DND-41 (cell line): ENCODE data around the gene ZNF609.

ENCODE experiments used
- EZH2 ChIP-seq: IDR thresholded peaks from 3 replicates; pipeline ENCODE4 v1.6.1; 2012; ENCODE audit warnings: borderline replicate concordance, low read depth, mild to moderate bottlenecking, moderate library complexity, low read length, inconsistent platforms; ENCODE audit not compliant: severe bottlenecking
- TF ChIP-seq, protein P1 (sequence below): IDR thresholded peaks from 2 replicates; pipeline ENCODE4 v1.5.1; 2012; ENCODE audit warnings: borderline replicate concordance, low read length, moderate library complexity, mild to moderate bottlenecking; ENCODE audit not compliant: poor library complexity, severe bottlenecking; ENCODE audit errors: extremely low read depth

GRCh38 chr15:64580696-64581407, 120.5 kb downstream of the ZNF609 start:
- TF ChIP-seq, protein P1, sequence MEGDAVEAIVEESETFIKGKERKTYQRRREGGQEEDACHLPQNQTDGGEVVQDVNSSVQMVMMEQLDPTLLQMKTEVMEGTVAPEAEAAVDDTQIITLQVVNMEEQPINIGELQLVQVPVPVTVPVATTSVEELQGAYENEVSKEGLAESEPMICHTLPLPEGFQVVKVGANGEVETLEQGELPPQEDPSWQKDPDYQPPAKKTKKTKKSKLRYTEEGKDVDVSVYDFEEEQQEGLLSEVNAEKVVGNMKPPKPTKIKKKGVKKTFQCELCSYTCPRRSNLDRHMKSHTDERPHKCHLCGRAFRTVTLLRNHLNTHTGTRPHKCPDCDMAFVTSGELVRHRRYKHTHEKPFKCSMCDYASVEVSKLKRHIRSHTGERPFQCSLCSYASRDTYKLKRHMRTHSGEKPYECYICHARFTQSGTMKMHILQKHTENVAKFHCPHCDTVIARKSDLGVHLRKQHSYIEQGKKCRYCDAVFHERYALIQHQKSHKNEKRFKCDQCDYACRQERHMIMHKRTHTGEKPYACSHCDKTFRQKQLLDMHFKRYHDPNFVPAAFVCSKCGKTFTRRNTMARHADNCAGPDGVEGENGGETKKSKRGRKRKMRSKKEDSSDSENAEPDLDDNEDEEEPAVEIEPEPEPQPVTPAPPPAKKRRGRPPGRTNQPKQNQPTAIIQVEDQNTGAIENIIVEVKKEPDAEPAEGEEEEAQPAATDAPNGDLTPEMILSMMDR: no peak
- no peak for TF ChIP-seq EZH2
